ENCODE results near the gene SIRPB1.
"Not testable (repeated sequence)": the region's sequence is repeated elsewhere in the genome, so short reads cannot be mapped to it uniquely, and the experiment has no call there.

The SIRPB1 gene

DNA sequence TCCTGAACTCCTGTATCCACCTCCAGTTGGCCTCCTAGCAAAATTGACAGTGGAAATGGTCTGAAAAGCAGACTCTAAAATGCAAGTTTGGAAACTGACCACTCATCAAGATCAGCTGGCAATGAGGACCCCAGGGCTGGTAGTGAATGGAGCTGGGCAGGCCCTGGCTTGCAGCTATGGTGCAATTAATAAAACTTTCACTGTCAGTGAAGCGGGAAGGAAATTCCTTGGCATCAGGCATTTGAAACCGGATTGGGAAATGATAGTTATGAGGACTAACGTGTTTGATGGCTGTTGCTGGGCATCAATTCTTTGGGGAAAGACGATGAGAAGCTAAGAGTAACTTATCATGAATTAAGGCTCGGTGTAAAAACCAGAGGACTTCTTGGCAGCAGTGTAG is 19.1 kb downstream of the SIRPB1 start:
- DNase-seq (ENCODE audit: low read depth, low spot score), result no peak

DNA sequence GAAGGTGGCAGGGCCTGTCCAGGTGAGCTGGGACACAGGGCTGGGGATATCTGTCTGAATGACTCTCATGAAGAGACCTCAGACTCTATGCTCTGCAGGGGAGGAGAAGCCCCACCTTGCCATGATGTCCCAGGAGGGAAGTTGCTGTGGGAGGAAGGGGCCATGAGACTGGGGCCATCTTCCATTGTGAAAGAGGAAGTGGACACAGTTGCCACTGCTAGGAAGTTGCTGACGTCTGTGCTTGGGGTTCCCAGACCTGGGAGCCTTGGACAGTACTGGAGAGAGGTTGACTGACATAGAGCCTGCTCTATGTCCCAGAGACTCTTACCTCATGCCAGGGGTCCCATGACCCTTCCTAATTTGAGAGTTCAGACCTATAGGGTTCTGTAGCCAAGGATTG is 24.5 kb downstream of the SIRPB1 start:
- DNase-seq (ENCODE audit: low read depth, low spot score), result no peak

DNA sequence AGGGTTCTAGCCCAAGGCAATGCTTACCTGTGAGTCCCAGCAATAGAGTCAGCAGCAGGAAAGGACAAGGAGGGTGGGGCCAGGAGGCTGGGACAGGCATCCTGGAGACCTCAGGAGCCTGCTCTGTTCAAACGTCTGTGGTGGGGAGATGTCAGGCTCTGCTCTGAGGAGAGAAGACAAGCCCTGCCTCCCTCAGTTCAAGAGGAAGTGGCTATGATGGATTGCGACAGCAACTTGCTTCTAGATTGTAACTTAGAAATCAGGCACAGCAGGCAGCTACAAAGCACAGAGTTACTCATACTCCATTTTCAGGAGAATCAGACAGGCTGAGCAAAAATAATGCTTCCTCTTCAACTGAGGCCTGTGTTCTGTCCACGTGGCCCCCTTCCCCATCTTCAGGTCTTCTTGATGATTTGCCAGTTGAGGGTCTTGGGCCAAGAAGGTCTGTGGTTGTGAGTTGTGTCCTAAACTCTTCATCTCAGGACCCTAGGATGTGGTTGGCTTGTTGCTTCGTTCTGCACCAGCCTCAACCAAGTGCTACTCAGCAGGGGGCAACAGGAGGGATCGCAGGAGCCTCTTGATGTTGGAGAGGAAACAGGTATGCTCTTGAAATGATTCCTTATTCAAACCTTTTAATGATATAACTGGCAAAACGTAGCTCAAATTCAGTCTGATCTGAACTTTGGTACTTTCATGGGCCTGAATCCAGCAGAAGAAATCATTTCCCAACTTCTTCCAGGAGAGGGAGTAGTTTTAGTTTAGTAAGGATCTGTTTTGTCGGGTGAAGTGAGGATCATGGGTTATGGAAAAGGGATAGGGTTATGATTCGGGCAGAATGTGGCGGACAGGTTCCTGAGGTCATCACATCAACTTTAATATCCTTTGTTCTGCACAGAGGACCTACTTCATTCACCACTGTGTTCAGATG is 31.0 kb downstream of the SIRPB1 start:
- DNase-seq (ENCODE audit: low read depth, low spot score), result no peak

- no peak for DNase-seq (ENCODE audit: low read depth, low spot score)
These were observed 31.9 kb downstream of the SIRPB1 start for GRCh38 chr20:1587781-1588532.

GRCh38 chr20:1579488-1579887 is 40.3 kb downstream of the SIRPB1 start:
- no peak for DNase-seq (ENCODE audit: low read depth, low spot score)

- no peak for DNase-seq (ENCODE audit: low read depth, low spot score)
These were observed 41.9 kb downstream of the SIRPB1 start for GRCh38 chr20:1577906-1578305.

DNA sequence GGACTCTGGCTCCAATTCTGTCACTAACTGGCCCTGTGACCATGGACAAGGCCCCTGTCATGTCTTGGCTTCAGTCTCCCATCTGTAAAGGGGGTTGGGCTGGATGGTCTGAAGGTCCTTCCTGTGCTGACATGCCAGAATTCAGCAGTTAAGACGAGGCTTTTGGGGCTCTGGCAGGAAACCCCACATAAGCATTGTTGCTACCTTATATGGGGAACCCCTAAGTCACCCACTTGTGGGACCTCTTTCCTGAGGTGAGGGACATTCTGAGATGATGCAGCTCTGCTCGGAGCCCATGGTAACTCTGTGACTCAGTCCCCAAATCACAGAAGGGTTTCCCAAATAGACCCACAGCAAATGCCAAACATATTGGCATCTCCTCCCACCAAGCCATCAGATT is 42.5 kb downstream of the SIRPB1 start:
- not testable (repeated sequence) for DNase-seq (ENCODE audit: low read depth, low spot score)

GRCh38 chr20:1576641-1577040 is 43.2 kb downstream of the SIRPB1 start:
- no peak for DNase-seq (ENCODE audit: low read depth, low spot score)

DNA sequence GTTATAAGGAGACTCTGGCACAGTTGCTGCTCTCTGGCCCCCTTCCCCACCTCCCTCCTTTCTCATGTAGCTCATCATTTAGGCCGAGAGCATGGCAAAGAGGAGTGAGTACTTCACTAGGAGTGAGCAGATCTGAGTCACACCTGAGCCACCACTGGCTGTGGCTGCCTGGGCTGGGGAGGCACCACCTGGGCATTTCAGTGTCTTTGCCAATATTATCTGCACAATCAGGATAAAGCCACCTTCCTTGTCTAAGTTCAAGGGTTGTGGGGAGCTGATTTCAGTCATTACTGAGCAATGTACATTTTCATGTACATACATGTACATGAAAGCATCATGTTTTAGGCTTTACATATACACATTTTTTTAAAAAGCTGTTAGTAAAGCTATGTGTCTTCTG is 43.8 kb downstream of the SIRPB1 start:
- not testable (repeated sequence) for DNase-seq (ENCODE audit: low read depth, low spot score)

GRCh38 chr20:1571583-1571982 is 48.2 kb downstream of the SIRPB1 start:
- not testable (repeated sequence) for DNase-seq (ENCODE audit: low read depth, low spot score)
